ENCODE results near the gene PLCB3.

PLCB3 gene

GRCh38 chr11:64252003-64252872, 908 bp downstream of the PLCB3 start:
- no peak for DNase-seq

GRCh38 chr11:64253043-64253442, 1.7 kb downstream of the PLCB3 start:
- DNase-seq, result no peak

GRCh38 chr11:64253481-64253880, 2.2 kb downstream of the PLCB3 start:
- no peak for DNase-seq

- no peak for DNase-seq
Observed at GRCh38 chr11:64254326-64254725, 3.0 kb downstream of the PLCB3 start.

GRCh38 chr11:64255135-64256128, 4.1 kb downstream of the PLCB3 start:
- DNase-seq, result no peak

- no peak for DNase-seq
Observed at GRCh38 chr11:64256300-64256699, 5.0 kb downstream of the PLCB3 start.

GRCh38 chr11:64258356-64258755, 7.0 kb downstream of the PLCB3 start:
- no peak for DNase-seq

GRCh38 chr11:64258946-64259532, 7.7 kb downstream of the PLCB3 start:
- DNase-seq, result no peak

- DNase-seq, result peak; percentile 53
Observed at GRCh38 chr11:64259533-64260067, 8.3 kb downstream of the PLCB3 start.

GRCh38 chr11:64260147-64260708, 8.9 kb downstream of the PLCB3 start:
- DNase-seq, result no peak

GRCh38 chr11:64261556-64262080, 10.3 kb downstream of the PLCB3 start:
- DNase-seq, result no peak

- no peak for DNase-seq
Observed at GRCh38 chr11:64262271-64263002, 11.1 kb downstream of the PLCB3 start.

GRCh38 chr11:64263021-64263946, 12.0 kb downstream of the PLCB3 start:
- DNase-seq, result no peak

- DNase-seq, result no peak
Observed at GRCh38 chr11:64263947-64264317, 12.6 kb downstream of the PLCB3 start.

- no peak for DNase-seq
Observed at GRCh38 chr11:64264371-64264852, 13.1 kb downstream of the PLCB3 start.

- DNase-seq, result no peak
Observed at GRCh38 chr11:64265176-64266160, 14.1 kb downstream of the PLCB3 start.

GRCh38 chr11:64266339-64266738, 15.0 kb downstream of the PLCB3 start:
- no peak for DNase-seq

- no peak for DNase-seq
Observed at GRCh38 chr11:64267207-64267945, 16.0 kb downstream of the PLCB3 start.
